PFSK-1 (cell line): ENCODE results near the gene SLC16A4.

Source experiments
- FOXP2 ChIP-seq: optimal IDR thresholded peaks from 2 replicates; pipeline ENCODE3; 2011; ENCODE audit warnings: borderline replicate concordance, control low read depth, inconsistent platforms; ENCODE audit not compliant: insufficient read depth; ENCODE audit errors: extremely low read length, extremely low read depth
- POLR2AphosphoS5 ChIP-seq: IDR thresholded peaks from 2 replicates; pipeline ENCODE4 v1.6.1; 2012; ENCODE audit warnings: low read depth, mild to moderate bottlenecking, control low read depth, low read length, moderate library complexity
- SIN3A ChIP-seq: IDR thresholded peaks from 2 replicates; pipeline ENCODE4 v1.6.1; 2012; ENCODE audit warnings: mild to moderate bottlenecking, low read length, moderate library complexity, borderline replicate concordance; ENCODE audit not compliant: insufficient read depth
- TAF1 ChIP-seq: IDR thresholded peaks from 2 replicates; pipeline ENCODE4 v1.6.1; 2012; ENCODE audit warnings: low read length, control low read depth, borderline replicate concordance; ENCODE audit not compliant: insufficient read depth
- TF ChIP-seq, protein P1 (sequence below), 2 experiments: IDR thresholded peaks; 2 replicates each; pipeline versions ENCODE4 v1.6.1 to v1.8.0; 2011 to 2012; ENCODE audit warnings: low read depth in 2 of 2, low read length in 2 of 2, control low read depth in 1 of 2, inconsistent platforms in 1 of 2, mild to moderate bottlenecking in 1 of 2, moderate library complexity in 1 of 2; ENCODE audit not compliant: insufficient read depth in 1 of 2

Gene SLC16A4

GRCh38 chr1:110420874-110421793 is 30.3 kb upstream of the SLC16A4 start:
- TF ChIP-seq TAF1 (no peak), FOXP2 (no peak), SIN3A (no peak)
- TF ChIP-seq, protein P1, sequence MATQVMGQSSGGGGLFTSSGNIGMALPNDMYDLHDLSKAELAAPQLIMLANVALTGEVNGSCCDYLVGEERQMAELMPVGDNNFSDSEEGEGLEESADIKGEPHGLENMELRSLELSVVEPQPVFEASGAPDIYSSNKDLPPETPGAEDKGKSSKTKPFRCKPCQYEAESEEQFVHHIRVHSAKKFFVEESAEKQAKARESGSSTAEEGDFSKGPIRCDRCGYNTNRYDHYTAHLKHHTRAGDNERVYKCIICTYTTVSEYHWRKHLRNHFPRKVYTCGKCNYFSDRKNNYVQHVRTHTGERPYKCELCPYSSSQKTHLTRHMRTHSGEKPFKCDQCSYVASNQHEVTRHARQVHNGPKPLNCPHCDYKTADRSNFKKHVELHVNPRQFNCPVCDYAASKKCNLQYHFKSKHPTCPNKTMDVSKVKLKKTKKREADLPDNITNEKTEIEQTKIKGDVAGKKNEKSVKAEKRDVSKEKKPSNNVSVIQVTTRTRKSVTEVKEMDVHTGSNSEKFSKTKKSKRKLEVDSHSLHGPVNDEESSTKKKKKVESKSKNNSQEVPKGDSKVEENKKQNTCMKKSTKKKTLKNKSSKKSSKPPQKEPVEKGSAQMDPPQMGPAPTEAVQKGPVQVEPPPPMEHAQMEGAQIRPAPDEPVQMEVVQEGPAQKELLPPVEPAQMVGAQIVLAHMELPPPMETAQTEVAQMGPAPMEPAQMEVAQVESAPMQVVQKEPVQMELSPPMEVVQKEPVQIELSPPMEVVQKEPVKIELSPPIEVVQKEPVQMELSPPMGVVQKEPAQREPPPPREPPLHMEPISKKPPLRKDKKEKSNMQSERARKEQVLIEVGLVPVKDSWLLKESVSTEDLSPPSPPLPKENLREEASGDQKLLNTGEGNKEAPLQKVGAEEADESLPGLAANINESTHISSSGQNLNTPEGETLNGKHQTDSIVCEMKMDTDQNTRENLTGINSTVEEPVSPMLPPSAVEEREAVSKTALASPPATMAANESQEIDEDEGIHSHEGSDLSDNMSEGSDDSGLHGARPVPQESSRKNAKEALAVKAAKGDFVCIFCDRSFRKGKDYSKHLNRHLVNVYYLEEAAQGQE (IDR thresholded peaks at IDR 0.05; ENCODE audit: insufficient read depth in 1 of 2, low read depth in 2 of 2, low read length in 2 of 2) = no peak

DNA sequence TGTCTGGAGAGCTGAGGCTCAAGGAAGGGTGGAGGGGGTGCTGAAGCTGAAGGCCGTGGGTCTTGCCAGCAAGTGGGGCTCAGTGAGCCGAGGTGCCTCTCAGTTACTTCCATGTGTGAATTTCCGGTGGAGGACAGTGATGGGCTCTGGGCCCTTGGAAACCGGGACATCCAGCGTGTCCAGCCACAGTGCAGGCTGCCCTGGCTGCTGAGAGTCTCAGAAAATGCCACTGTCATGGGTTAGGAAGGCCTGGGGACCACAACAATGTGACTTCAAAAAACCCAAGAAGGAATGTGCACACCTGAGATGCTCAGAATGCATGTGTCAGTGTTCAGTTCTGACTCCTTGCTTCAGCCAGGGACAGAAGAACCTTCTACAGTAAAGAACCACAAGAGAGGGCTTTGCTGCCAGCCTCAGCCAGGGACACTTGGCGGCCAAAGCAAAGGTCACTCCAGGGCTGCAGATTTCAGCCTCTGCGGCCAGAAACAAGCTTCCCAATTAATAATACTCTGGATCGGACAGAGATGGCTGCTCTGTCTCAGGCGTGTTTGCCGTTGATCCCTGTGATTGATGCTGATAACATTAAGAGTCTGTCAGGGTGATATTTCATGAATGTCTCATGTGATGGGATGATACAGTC is 29.3 kb upstream of the SLC16A4 start:
- TF ChIP-seq POLR2AphosphoS5 = no peak
- TF ChIP-seq FOXP2 = no peak
- TF ChIP-seq TAF1 = no peak
- TF ChIP-seq SIN3A = no peak

- no peak for TF ChIP-seq POLR2AphosphoS5
- TF ChIP-seq FOXP2 = no peak
- no peak for TF ChIP-seq SIN3A
- TF ChIP-seq, protein P1 (IDR thresholded peaks at IDR 0.05; ENCODE audit: insufficient read depth in 1 of 2, low read depth in 2 of 2, low read length in 2 of 2) = no peak
- no peak for TF ChIP-seq TAF1
Observed at GRCh38 chr1:110418729-110419128, 27.9 kb upstream of the SLC16A4 start.

DNA sequence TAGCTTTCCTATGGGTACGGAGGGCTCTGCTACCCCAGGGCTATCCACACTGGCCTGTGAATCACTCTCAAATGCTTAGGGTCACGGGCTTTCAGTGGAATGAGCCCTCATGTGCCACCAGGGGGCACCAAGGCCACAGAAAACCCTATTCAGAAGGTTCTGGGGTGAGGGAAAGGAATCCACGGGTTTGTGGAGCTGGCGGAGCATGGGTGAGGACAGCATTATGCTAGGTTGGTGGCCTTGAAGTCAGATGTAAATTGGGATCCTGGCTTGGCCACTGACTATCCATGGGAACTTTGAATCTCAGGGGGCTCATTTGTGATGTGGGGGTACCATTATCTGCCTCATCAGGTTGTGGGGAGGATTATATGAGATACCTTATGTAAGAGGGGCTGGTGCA is 21.8 kb upstream of the SLC16A4 start:
- TF ChIP-seq TAF1 (no peak), SIN3A (no peak), FOXP2 (no peak), POLR2AphosphoS5 (no peak)
- TF ChIP-seq, protein P1 (IDR thresholded peaks at IDR 0.05; ENCODE audit: insufficient read depth in 1 of 2, low read depth in 2 of 2, low read length in 2 of 2) = no peak

DNA sequence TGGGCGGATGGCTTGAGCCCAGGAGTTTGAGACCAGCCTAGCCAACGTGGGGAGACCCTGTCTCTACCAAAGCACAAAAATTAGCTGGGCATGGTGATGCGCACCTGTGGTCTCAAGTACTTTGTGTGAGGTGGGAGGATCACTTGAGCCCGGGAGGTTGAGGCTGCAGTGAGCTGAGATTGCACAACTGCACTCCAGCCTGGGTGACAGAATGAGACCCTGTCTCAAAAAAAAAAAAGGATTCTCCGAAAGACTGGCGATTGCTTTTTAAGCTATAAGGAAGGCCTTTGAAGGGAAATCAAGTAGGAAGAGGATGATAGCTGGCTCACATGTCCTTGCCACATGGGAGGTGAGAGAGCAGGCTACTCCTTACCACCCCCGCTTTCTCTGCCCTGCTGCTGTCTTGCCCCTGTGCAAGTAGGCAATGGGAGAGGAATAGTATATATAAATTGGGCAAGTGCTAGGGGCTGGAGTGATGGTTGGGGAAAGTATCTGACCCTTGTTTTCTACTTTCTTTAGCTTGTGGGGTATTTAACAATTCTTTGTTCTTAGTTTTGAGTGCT is 20.4 kb upstream of the SLC16A4 start:
- TF ChIP-seq SIN3A = no peak
- TF ChIP-seq POLR2AphosphoS5 = no peak
- no peak for TF ChIP-seq TAF1
- TF ChIP-seq, protein P1 (IDR thresholded peaks at IDR 0.05; ENCODE audit: insufficient read depth in 1 of 2, low read depth in 2 of 2, low read length in 2 of 2) = no peak
- TF ChIP-seq FOXP2 = no peak
